Endothelial cell of umbilical vein (primary cell): Measurements from ENCODE around the gene S100A16.

Experiments used
- EZH2 ChIP-seq: IDR thresholded peaks from 2 replicates; pipeline ENCODE4 v1.6.1; 2012; ENCODE audit warnings: borderline replicate concordance, low read depth, mild to moderate bottlenecking, moderate library complexity, low read length, inconsistent platforms; ENCODE audit not compliant: severe bottlenecking
- FOS ChIP-seq: IDR thresholded peaks from 2 replicates; pipeline ENCODE4 v1.6.1; 2011; ENCODE audit warnings: mild to moderate bottlenecking, low read length, moderate library complexity, borderline replicate concordance; ENCODE audit not compliant: insufficient read depth
- TF ChIP-seq, protein P1 (sequence below), 2 donors: IDR thresholded peaks; 1 replicate in 1 of 2; 2 replicates in 1 of 2; pipeline ENCODE4 v1.5.1; 2011; ENCODE audit warnings: low read length in 2 of 2, mild to moderate bottlenecking in 2 of 2, moderate library complexity in 2 of 2, control low read depth in 1 of 2, inconsistent platforms in 1 of 2, low read depth in 1 of 2; ENCODE audit not compliant: insufficient read depth in 1 of 2; ENCODE audit errors: extremely low read depth in 1 of 2

DNA sequence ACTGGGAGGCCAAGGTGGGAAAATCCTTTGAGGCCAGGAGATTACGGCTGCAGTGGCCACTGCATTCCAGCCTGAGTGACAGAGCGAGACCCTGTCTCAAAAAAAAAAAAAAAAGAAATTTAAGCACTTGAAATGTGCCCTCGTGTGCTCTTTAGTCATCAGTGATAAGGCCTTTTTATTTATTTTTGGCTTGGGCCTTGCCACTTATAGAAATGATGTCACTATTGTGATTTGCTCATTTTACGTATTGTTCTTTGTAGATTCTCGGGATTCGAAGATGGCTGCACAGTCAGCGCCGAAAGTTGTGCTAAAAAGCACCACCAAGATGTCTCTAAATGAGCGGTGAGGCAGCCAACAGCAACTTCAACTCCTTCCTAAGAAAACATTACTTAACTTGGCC, 23.4 kb upstream of the S100A16 start:
- TF ChIP-seq, protein P1, sequence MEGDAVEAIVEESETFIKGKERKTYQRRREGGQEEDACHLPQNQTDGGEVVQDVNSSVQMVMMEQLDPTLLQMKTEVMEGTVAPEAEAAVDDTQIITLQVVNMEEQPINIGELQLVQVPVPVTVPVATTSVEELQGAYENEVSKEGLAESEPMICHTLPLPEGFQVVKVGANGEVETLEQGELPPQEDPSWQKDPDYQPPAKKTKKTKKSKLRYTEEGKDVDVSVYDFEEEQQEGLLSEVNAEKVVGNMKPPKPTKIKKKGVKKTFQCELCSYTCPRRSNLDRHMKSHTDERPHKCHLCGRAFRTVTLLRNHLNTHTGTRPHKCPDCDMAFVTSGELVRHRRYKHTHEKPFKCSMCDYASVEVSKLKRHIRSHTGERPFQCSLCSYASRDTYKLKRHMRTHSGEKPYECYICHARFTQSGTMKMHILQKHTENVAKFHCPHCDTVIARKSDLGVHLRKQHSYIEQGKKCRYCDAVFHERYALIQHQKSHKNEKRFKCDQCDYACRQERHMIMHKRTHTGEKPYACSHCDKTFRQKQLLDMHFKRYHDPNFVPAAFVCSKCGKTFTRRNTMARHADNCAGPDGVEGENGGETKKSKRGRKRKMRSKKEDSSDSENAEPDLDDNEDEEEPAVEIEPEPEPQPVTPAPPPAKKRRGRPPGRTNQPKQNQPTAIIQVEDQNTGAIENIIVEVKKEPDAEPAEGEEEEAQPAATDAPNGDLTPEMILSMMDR (IDR thresholded peaks at IDR 0.05; ENCODE audit: extremely low read depth in 1 of 2, insufficient read depth in 1 of 2, low read depth in 1 of 2, low read length in 2 of 2): no peak
- TF ChIP-seq EZH2 (no peak), FOS (no peak)
